ENCODE results near the gene HDAC4.
"Not testable (repeated sequence)": the region's sequence is repeated elsewhere in the genome, so short reads cannot be mapped to it uniquely, and the experiment has no call there.

Gene HDAC4

DNA sequence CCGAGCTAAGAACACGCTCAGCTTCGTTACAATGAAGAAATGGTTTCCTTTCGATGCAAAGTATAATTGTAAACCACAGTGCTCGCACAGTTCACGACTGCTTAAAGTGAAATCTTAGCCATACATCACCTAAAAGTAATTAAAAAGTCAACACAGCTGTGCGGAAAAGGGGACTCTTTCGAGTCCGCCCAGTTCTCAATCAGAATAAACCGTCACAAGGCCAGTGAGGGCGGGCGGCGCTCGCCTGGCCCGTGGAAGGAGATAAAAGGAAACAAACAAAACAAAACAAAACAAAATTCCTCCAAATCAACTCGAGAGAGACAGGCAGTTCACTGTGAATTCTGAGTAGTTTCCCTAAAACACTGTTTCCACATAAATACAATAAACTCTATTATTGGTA is 352.1 kb downstream of the HDAC4 start:
- DNase-seq, result no peak

DNA sequence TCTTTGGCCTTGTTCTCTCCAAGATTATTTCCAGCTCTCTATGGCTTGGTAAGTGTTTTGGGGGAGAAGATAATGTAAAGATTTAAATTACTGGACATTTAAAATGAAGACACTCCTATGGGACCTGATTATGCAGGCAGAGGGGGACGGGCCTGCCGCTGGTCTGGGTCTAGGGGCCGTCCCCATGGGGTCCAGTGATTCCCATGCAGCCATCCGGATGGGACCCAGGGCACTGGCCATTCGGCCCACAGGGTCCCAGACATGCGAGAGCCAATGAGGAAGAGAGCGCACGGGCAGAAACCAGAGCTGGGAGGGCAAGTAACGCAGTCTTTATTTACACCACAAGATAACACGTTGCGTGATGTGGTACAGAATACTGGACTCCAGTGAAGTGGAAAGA is 353.0 kb downstream of the HDAC4 start:
- DNase-seq, result no peak

- no peak for DNase-seq
Measured at GRCh38 chr2:239047420-239047819, 353.4 kb downstream of the HDAC4 start.

GRCh38 chr2:239046822-239047221 is 354.0 kb downstream of the HDAC4 start:
- DNase-seq, result no peak

DNA sequence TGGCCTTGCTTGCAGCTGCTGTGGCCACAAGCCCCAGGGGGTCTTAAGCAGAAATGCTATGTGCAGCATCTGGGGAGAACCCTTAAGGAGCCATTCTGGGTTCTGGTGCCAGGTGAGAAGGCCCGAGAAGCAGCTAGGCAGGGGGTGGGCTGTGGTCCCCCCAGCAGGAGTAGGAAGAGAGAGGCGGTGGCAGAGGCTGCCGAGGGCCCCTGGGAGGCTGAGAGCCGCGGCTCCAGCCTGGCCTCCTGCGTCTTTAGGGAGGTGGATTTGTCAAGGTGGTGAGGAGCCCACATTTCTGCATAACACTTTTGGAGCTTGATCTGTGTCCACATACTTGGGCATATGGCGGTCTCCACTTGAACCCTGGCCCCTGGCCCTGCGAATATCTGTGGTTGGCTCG is 356.5 kb downstream of the HDAC4 start:
- DNase-seq, result no peak

GRCh38 chr2:239043326-239043725 is 357.5 kb downstream of the HDAC4 start:
- no peak for DNase-seq

DNA sequence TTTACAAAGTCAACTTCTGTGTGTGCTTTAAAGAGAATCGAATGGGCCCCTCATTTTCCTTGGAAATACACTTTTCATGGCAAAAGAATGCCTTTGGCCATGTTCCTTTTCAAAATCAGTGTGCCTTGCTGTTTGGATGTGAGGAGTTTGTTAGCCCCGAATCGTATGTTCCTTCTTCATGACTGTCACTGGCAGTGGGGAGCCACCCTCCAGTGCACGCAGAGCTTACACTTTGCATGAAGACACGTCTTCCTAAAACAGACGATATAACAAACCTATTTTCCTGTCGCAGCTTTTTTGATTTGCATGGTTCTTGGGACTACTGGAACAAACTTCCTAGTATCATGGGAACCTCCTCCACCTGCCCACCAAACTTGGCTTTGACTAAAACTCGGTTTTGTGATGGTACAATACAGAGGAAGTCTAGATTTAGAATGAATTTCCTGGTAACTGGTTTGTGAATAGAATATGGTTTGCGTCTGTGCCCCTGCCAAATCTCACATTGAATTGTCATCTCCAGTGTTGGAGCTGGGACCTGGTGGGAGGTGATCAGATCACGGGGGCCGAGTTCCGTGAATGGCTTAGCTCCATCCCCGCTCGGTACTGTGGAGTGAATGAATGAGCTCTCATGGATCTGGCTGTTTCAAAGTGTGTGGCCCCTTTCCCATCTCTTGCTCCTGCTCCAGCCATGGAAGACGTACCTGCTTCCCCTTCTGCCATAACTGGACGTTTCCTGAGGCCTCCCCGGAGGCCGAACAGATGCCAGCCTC is 358.1 kb downstream of the HDAC4 start:
- no peak for DNase-seq

DNA sequence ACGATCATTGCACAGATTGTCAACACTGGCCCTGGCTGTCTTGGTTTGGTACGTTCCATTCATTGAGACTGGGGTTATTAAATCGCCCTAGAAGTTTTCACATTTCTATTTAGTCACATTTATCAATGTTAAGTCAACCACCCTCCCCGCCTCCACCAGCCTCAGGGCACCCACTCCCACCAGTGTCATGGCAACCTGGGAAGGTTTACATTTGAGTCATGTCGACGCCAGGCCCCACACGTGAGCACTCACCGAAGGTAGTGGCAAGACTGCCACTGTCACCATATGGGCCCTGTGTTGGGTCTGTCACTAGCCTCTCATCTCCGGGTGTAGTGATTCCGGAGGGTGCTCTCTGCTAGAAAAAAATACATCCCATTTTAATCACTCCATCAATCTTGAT is 358.8 kb downstream of the HDAC4 start:
- no peak for DNase-seq

DNA sequence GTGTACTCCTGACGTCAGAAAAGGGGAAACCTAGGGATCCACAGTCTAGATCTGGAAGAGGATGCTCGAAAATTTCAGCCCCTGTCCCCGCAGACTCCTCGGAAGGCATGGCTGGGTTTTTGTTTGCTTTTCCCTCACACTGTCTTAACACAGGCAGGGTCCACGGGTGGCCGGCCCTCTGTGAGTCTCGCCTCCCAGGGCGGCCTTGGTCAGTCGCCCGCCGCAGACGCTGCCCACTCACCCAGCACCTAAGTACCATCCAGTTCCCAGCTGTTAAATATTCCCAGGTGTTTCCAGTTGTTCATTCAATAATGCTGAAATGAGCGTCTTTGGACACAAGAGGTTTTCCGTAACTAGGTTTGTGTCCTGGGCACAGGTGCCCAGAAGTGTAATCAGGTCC is 359.8 kb downstream of the HDAC4 start:
- DNase-seq, result no peak

GRCh38 chr2:239040152-239040761 is 360.6 kb downstream of the HDAC4 start:
- DNase-seq, result no peak

- DNase-seq, result no peak
Measured at GRCh38 chr2:239039479-239039861, 361.4 kb downstream of the HDAC4 start.

DNA sequence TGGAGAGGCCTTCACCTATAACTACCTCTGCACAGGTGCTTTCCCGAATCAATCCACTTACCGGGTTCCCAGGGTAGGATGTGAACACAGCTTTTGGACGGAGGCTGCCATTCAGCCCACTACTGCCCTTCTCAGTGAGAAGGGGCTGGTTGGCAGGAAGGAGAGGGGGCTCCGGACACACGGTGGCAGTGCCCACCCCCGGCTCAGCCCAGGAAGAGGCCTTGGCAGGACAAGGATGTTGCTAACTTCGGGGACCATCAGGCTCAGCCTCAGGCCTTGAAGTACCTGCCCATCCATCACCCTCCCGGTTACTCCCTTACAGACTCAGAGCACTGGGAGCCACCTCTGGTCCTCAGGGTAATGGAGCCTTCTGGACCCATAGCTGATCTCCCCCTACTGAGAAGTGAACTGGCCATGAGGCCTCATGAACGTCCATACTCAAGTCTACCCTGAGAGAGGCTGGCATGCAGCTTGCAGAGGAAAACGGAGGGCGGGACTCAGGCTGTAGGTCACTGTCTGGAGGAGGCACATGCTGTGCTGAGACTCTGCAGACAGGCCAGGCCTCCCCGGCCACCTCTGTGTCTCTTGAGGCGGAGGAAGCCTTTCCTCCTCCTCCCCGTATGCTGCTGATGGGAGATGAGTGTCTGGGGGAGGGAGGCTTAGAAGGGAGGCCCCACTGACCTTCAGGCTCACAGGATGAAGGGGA is 361.9 kb downstream of the HDAC4 start:
- no peak for DNase-seq

GRCh38 chr2:239038284-239038683 is 362.5 kb downstream of the HDAC4 start:
- DNase-seq, result not testable (repeated sequence)

DNA sequence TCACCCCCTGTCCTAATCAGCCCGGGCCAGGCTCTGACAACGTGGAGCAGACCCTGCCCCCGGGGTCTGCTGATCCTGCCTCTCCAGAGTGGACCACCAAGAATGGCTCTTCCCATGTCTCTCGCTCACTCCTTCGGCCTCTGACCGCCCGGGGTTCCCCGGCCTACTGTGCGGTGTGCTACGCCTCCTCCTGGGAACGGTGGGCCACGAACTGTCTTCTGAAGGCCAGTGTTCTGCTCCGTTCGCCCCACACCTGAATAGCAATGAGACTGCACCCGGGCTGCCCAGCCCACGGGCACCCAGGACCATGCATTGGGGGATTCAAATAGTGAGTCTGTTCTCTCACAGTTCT is 363.3 kb downstream of the HDAC4 start:
- DNase-seq, result no peak

DNA sequence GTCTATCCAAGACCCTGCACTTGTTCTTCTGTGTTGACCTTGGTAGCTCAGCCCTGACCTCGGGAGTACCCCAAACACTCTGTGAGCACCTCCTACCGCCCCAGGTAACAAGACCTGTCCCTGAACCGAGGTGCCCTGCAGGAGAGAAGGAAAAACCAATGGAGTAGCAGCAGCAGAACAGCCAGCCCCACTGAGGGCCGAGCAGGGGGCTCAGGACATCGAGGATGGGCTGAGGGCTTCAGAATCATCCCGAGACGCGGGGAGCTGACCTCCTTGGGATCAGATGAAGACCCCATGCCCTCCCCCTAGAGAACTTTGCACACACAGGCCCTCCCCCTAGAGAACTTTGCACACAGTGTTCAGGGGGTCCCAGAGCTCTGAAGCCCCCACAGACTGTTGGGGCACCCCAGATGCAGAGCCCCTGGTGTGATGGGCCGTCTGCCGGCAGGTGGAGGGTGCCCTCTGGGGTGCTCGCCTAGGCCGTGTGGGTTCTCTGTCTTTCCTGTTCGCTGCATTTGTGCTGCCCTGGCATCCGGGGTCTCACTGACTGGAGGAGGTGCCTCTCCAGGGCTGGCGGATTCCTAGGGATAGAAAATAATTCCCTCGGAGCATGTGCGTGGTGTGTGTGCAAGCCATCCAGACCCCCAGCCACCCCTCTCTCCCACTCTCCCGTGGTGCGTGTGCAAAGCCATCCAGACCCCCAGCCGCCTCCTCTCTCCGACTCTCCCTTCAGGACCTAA is 363.8 kb downstream of the HDAC4 start:
- DNase-seq, result no peak

DNA sequence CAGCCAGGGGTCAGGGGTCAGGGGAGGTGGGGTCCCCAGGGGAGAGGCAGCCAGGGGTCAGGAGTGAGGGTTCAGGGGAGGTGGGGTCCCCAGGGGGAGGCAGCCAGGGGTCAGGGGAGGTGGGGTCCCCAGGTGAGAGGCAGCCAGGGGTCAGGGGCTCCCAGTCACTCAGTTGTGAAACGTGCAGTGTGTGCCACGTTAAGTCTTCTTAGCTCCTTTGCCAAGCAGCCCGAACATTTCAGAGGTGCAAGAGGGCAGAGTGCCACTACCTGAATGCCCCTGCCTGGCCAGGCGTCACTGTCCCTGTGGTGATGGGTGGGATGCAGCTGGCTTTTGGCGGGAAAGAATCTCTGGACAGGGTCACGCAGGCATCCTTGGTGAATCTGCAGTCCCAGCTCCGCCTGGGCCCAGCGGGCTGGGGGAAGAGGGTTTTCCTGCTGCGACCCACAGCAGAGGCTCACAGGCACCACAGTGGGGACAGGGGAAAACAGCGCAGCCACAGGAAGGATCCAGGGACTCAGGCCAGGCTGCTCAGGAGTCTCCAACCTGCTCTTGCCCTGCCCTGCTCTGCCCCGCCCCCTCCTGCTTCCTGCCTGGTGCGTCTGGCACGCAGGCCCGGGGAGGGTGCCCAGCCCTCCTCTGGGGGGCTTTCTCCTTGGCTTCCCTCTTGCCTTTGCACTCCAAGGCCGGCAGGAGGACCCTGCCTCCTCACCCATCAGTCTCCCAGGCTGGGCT is 364.7 kb downstream of the HDAC4 start:
- no peak for DNase-seq

DNA sequence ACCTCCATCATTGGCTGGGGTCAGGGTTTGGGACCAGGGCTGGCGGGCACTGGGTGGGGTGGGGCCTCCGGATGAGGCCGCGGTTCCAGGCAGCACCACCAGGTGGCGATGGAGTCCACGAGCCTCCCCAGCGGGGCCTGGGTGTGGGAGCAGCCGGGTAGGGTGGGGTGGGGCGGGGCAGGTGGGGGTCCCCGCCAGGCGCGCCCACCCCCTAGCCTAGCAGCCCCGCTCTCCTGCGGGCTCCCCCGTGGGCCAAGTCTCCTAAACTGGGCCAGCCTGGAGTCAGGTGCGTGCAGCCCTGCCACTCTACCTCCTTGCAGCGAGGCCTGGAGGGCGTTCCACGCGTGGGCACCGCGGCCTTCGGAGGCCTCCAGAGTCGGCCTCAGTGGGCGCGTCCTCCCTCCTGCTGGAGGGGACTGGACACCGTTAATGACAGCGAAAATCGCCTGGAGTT is 365.4 kb downstream of the HDAC4 start:
- DNase-seq, result no peak

DNA sequence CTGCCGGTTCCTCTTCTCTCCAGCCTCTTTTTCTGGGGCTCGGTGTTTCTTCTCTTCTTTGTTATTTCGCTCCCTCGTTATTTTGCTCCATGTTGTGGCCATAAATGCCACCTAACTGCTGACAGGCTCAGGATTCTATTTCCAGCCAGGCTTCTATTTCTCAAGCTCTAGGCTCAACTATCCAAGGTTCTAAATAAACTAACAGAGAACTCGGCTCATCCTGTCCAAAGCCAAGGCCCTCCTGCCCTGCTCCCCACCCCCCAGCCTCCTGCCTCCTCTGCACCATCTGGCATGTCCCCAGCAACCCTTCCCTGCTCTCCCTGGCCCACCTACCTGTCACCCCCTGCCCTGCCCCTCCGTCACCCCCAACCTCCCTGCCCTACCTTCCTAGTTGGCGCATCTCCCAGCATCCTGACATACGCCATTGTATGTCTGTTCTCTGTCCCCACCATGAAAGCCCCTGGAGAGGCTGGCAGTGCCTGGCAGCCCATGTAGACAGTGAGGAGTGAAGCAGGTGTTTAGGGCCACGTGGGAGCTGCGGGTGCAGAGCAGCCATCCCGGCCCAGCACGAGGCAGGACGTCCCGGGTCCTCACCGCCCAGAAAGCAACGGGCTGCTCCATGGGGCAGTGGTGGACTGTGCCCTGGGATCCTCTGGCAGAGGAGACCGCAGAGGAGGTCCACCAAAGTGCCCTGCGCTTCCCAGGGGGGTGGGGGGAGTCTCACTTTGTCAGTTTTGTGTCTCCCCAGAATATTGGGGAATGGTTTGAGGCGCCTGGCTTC is 366.1 kb downstream of the HDAC4 start:
- DNase-seq, result no peak

- DNase-seq, result no peak
Measured at GRCh38 chr2:239033801-239034560, 366.8 kb downstream of the HDAC4 start.

GRCh38 chr2:239029958-239030357 is 370.9 kb downstream of the HDAC4 start:
- no peak for DNase-seq

GRCh38 chr2:239028253-239028619 is 372.6 kb downstream of the HDAC4 start:
- no peak for DNase-seq

All from cerebellar nuclear complex (tissue), 1 donor.